ENCODE data around the gene IKZF2.

DNA sequence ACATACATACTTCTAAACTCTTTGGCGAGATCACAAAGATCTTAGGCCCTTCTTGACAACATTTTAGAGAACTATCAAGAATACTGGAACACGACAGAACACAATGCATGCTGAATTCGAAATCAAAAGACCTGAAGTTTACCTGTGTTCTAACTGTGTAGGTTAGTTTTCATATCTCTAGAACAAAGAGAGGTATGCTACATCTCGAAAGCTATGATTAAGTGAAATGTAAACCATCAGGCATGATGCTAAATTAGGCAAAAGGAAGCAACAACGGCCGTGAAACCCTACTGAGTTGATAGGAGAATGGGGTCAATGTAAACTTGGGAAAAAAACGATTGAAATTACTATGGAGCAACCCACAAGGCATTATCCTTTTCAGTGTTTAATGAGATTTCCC is 43.7 kb downstream of the IKZF2 start:
- TF ChIP-seq, protein P1, sequence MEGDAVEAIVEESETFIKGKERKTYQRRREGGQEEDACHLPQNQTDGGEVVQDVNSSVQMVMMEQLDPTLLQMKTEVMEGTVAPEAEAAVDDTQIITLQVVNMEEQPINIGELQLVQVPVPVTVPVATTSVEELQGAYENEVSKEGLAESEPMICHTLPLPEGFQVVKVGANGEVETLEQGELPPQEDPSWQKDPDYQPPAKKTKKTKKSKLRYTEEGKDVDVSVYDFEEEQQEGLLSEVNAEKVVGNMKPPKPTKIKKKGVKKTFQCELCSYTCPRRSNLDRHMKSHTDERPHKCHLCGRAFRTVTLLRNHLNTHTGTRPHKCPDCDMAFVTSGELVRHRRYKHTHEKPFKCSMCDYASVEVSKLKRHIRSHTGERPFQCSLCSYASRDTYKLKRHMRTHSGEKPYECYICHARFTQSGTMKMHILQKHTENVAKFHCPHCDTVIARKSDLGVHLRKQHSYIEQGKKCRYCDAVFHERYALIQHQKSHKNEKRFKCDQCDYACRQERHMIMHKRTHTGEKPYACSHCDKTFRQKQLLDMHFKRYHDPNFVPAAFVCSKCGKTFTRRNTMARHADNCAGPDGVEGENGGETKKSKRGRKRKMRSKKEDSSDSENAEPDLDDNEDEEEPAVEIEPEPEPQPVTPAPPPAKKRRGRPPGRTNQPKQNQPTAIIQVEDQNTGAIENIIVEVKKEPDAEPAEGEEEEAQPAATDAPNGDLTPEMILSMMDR (IDR thresholded peaks at IDR 0.05): no peak
- no peak for TF ChIP-seq POLR2A (IDR thresholded peaks at IDR 0.05)
- TF ChIP-seq POLR2AphosphoS5 (IDR thresholded peaks at IDR 0.05; ENCODE audit: insufficient read depth in 1 of 2, low read depth in 1 of 2): no peak
